ENCODE results near the gene NOXO1.

Gene NOXO1

GRCh38 chr16:2008009-2008526 is 26.8 kb upstream of the NOXO1 start:
- peak overlapping the region; percentile 19 for H3K9ac ChIP-seq (ENCODE audit: low read length)

GRCh38 chr16:2007081-2007836 is 26.0 kb upstream of the NOXO1 start:
- Histone ChIP-seq H3K27ac (ENCODE audit: low read depth, low read length) (no peak overlapping the region), H3K9ac (ENCODE audit: low read length) (peak overlapping the region; percentile 19), H3K27me3 (ENCODE audit: control insufficient read depth, insufficient read depth, low read length) (no peaks in the 10 kb centered on the region), H3K4me3 (ENCODE audit: low read length) (peak overlapping the region; percentile 30), H3K4me1 (ENCODE audit: control insufficient read depth, insufficient read depth, low read length) (peaks cover 32% of the 10 kb centered on the region), H3K36me3 (ENCODE audit: control insufficient read depth, insufficient read depth, low read length) (peaks cover 11% of the 10 kb centered on the region)

More at GRCh38 chr16:2008009-2008526, 26.8 kb upstream of the NOXO1 start:
- Histone ChIP-seq H3K27ac (ENCODE audit: low read depth, low read length) (no peak overlapping the region), H3K4me3 (ENCODE audit: low read length) (peak overlapping the region; percentile 81), H3K27me3 (ENCODE audit: control insufficient read depth, insufficient read depth, low read length) (no peaks in the 10 kb centered on the region), H3K36me3 (ENCODE audit: control insufficient read depth, insufficient read depth, low read length) (peaks cover 7% of the 10 kb centered on the region), H3K4me1 (ENCODE audit: control insufficient read depth, insufficient read depth, low read length) (peaks cover 32% of the 10 kb centered on the region)

GRCh38 chr16:2006317-2006716 is 25.0 kb upstream of the NOXO1 start:
- no peak overlapping the region for H3K9ac ChIP-seq (ENCODE audit: low read length)
- H3K36me3 ChIP-seq (ENCODE audit: control insufficient read depth, insufficient read depth, low read length), result peaks cover 19% of the 10 kb centered on the region
- no peak overlapping the region for H3K27ac ChIP-seq (ENCODE audit: low read depth, low read length)
- no peak overlapping the region for H3K4me3 ChIP-seq (ENCODE audit: low read length)
- H3K4me1 ChIP-seq (ENCODE audit: control insufficient read depth, insufficient read depth, low read length), result peaks cover 32% of the 10 kb centered on the region
- H3K27me3 ChIP-seq (ENCODE audit: control insufficient read depth, insufficient read depth, low read length), result no peaks in the 10 kb centered on the region

- H3K27ac ChIP-seq (ENCODE audit: low read depth, low read length), result no peak overlapping the region
- H3K4me1 ChIP-seq (ENCODE audit: control insufficient read depth, insufficient read depth, low read length), result peaks cover 32% of the 10 kb centered on the region
- no peak overlapping the region for H3K4me3 ChIP-seq (ENCODE audit: low read length)
- no peaks in the 10 kb centered on the region for H3K27me3 ChIP-seq (ENCODE audit: control insufficient read depth, insufficient read depth, low read length)
- H3K9ac ChIP-seq (ENCODE audit: low read length), result no peak overlapping the region
- peaks cover 24% of the 10 kb centered on the region for H3K36me3 ChIP-seq (ENCODE audit: control insufficient read depth, insufficient read depth, low read length)
Measured at GRCh38 chr16:2005646-2006045, 24.4 kb upstream of the NOXO1 start.

- Histone ChIP-seq H3K4me3 (ENCODE audit: low read length) (no peak overlapping the region), H3K4me1 (ENCODE audit: control insufficient read depth, insufficient read depth, low read length) (peaks cover 25% of the 10 kb centered on the region), H3K27ac (ENCODE audit: low read depth, low read length) (no peak overlapping the region), H3K27me3 (ENCODE audit: control insufficient read depth, insufficient read depth, low read length) (no peaks in the 10 kb centered on the region), H3K36me3 (ENCODE audit: control insufficient read depth, insufficient read depth, low read length) (peaks cover 25% of the 10 kb centered on the region), H3K9ac (ENCODE audit: low read length) (no peak overlapping the region)
Measured at GRCh38 chr16:2004795-2005517, 23.7 kb upstream of the NOXO1 start.

- Histone ChIP-seq H3K9ac (ENCODE audit: low read length) (no peak overlapping the region), H3K27me3 (ENCODE audit: control insufficient read depth, insufficient read depth, low read length) (no peaks in the 10 kb centered on the region), H3K27ac (ENCODE audit: low read depth, low read length) (no peak overlapping the region), H3K4me3 (ENCODE audit: low read length) (peak overlapping the region; percentile 33), H3K36me3 (ENCODE audit: control insufficient read depth, insufficient read depth, low read length) (peaks cover 29% of the 10 kb centered on the region), H3K4me1 (ENCODE audit: control insufficient read depth, insufficient read depth, low read length) (peaks cover 24% of the 10 kb centered on the region)
Measured at GRCh38 chr16:2003827-2004641, 22.8 kb upstream of the NOXO1 start.

GRCh38 chr16:2003231-2003826 is 22.1 kb upstream of the NOXO1 start:
- H3K4me3 ChIP-seq (ENCODE audit: low read length), result no peak overlapping the region
- H3K27ac ChIP-seq (ENCODE audit: low read depth, low read length), result no peak overlapping the region
- no peaks in the 10 kb centered on the region for H3K27me3 ChIP-seq (ENCODE audit: control insufficient read depth, insufficient read depth, low read length)
- peaks cover 18% of the 10 kb centered on the region for H3K4me1 ChIP-seq (ENCODE audit: control insufficient read depth, insufficient read depth, low read length)
- H3K9ac ChIP-seq (ENCODE audit: low read length), result no peak overlapping the region
- peaks cover 30% of the 10 kb centered on the region for H3K36me3 ChIP-seq (ENCODE audit: control insufficient read depth, insufficient read depth, low read length)

GRCh38 chr16:2002406-2003230 is 21.3 kb upstream of the NOXO1 start:
- no peak overlapping the region for H3K27ac ChIP-seq (ENCODE audit: low read depth, low read length)
- no peak overlapping the region for H3K4me3 ChIP-seq (ENCODE audit: low read length)
- H3K4me1 ChIP-seq (ENCODE audit: control insufficient read depth, insufficient read depth, low read length), result peaks cover 13% of the 10 kb centered on the region
- H3K9ac ChIP-seq (ENCODE audit: low read length), result no peak overlapping the region
- no peaks in the 10 kb centered on the region for H3K27me3 ChIP-seq (ENCODE audit: control insufficient read depth, insufficient read depth, low read length)
- H3K36me3 ChIP-seq (ENCODE audit: control insufficient read depth, insufficient read depth, low read length), result peaks cover 31% of the 10 kb centered on the region

- Histone ChIP-seq H3K27me3 (ENCODE audit: control insufficient read depth, insufficient read depth, low read length) (no peaks in the 10 kb centered on the region), H3K4me3 (ENCODE audit: low read length) (no peak overlapping the region), H3K27ac (ENCODE audit: low read depth, low read length) (no peak overlapping the region), H3K4me1 (ENCODE audit: control insufficient read depth, insufficient read depth, low read length) (peaks cover 14% of the 10 kb centered on the region), H3K9ac (ENCODE audit: low read length) (no peak overlapping the region), H3K36me3 (ENCODE audit: control insufficient read depth, insufficient read depth, low read length) (peaks cover 30% of the 10 kb centered on the region)
Measured at GRCh38 chr16:2001456-2002355, 20.4 kb upstream of the NOXO1 start.

- H3K36me3 ChIP-seq (ENCODE audit: control insufficient read depth, insufficient read depth, low read length), result peaks cover 30% of the 10 kb centered on the region
- no peak overlapping the region for H3K27ac ChIP-seq (ENCODE audit: low read depth, low read length)
- H3K27me3 ChIP-seq (ENCODE audit: control insufficient read depth, insufficient read depth, low read length), result no peaks in the 10 kb centered on the region
- no peak overlapping the region for H3K4me3 ChIP-seq (ENCODE audit: low read length)
- no peak overlapping the region for H3K9ac ChIP-seq (ENCODE audit: low read length)
- H3K4me1 ChIP-seq (ENCODE audit: control insufficient read depth, insufficient read depth, low read length), result peaks cover 14% of the 10 kb centered on the region
Measured at GRCh38 chr16:2001035-2001434, 19.8 kb upstream of the NOXO1 start.

All from rectal smooth muscle tissue (tissue), 1 donor.